Endothelial cell of umbilical vein (primary cell): ENCODE results near the gene OLA1. TPM values are rescaled to one million over a fixed set of nuclear protein-coding genes. Genes with fewer than 3 reads are reported as not detected.

Source experiments
- BruUV-seq: library from RNA; stranded (reverse); fragments of 400-500 nt; replicated peaks from 2 replicates; lab custom pipeline; 2021; lab: Mats Ljungman, UMichigan
- CTCF ChIA-PET: fragments of 300-600, 350-600 bp; sonication (Branson Sonifier 250); formaldehyde crosslinking; loops from one replicate; lab custom pipeline; 2021; ENCODE audit warnings: antibody characterized with exemption, inconsistent platforms; lab: Charles Lee
- POLR2A ChIA-PET: fragments of 300-600, 350-600 bp; sonication (Branson Sonifier 250); formaldehyde crosslinking; loops from one replicate; lab custom pipeline; 2021; ENCODE audit warnings: antibody characterized with exemption, inconsistent platforms; lab: Charles Lee
- DNase-seq: peaks from one replicate; pipeline ENCODE4 v3.0.0-alpha.2; 2011; ENCODE audit warnings: low read depth, low spot score
- FAIRE-seq: peaks from 2 replicates; lab custom pipeline; 2011; peaks lifted over from hg19 to GRCh38; lab: Jason Lieb, UNC
- H2AFZ ChIP-seq: 2 replicates; pipeline ENCODE4 v1.6.0; 2012; ENCODE audit warnings: low read depth, low read length, control low read depth, inconsistent platforms
- H3K27ac ChIP-seq: 2 replicates; pipeline ENCODE4 v1.5.1; 2011; ENCODE audit warnings: low read depth, mild to moderate bottlenecking, control low read depth, low read length, moderate library complexity; ENCODE audit not compliant: insufficient read depth
- H3K27me3 ChIP-seq, 2 experiments: 2 replicates each; pipeline versions ENCODE4 v1.6.0 to v1.6.1; 2011; ENCODE audit warnings: low read length in 2 of 2, mixed read lengths in 1 of 2; ENCODE audit not compliant: control insufficient read depth in 2 of 2, insufficient read depth in 2 of 2
- H3K36me3 ChIP-seq, 2 experiments: 2 replicates in 1 of 2; 3 replicates in 1 of 2; pipeline ENCODE4 v1.5.1; 2011; ENCODE audit warnings: low read length in 2 of 2, mild to moderate bottlenecking in 1 of 2, moderate library complexity in 1 of 2; ENCODE audit not compliant: control insufficient read depth in 2 of 2, insufficient read depth in 2 of 2; ENCODE audit errors: extremely low read depth in 1 of 2
- H3K4me1 ChIP-seq: 3 replicates; pipeline ENCODE4 v1.5.1; 2011; ENCODE audit warnings: mild to moderate bottlenecking, low read length; ENCODE audit not compliant: control insufficient read depth, insufficient read depth; ENCODE audit errors: extremely low read depth
- H3K4me2 ChIP-seq: 2 replicates; pipeline ENCODE4 v1.6.1; 2011; ENCODE audit warnings: low read length, control low read depth, mixed read lengths; ENCODE audit not compliant: insufficient read depth
- H3K4me3 ChIP-seq, 3 experiments: fragments of 200-600 bp in 1 of 3; sonication (generic), shearing (Covaris generic) in 1 of 3; replicated peaks in 1 of 3; 2 replicates each; pipeline ENCODE4 v1.5.1; 2011 to 2016; ENCODE audit warnings: control low read depth in 3 of 3, low read length in 3 of 3, mild to moderate bottlenecking in 2 of 3, inconsistent platforms in 1 of 3, low read depth in 1 of 3, moderate library complexity in 1 of 3; ENCODE audit not compliant: insufficient read depth in 1 of 3
- H3K79me2 ChIP-seq: 2 replicates; pipeline ENCODE4 v1.6.0; 2012; ENCODE audit warnings: low read length, inconsistent platforms; ENCODE audit not compliant: control insufficient read depth, insufficient read depth
- H3K9ac ChIP-seq: replicated peaks from 2 replicates; pipeline ENCODE3; 2011; ENCODE audit warnings: low read length, control low read depth; ENCODE audit not compliant: insufficient read depth; ENCODE audit errors: extremely low read depth
- H3K9me1 ChIP-seq: replicated peaks from 3 replicates; pipeline ENCODE4 v1.6.0; 2011; ENCODE audit warnings: mild to moderate bottlenecking, low read length; ENCODE audit not compliant: control insufficient read depth, insufficient read depth; ENCODE audit errors: extremely low read depth
- H3K9me3 ChIP-seq: replicated peaks from 2 replicates; pipeline ENCODE4 v1.5.1; 2012; ENCODE audit warnings: low read length, inconsistent platforms; ENCODE audit not compliant: control insufficient read depth, insufficient read depth
- H4K20me1 ChIP-seq: replicated peaks from 2 replicates; pipeline ENCODE3; 2011; ENCODE audit warnings: mild to moderate bottlenecking, low read length; ENCODE audit not compliant: control insufficient read depth, insufficient read depth; ENCODE audit errors: extremely low read depth
- EZH2 ChIP-seq: IDR thresholded peaks from 2 replicates; pipeline ENCODE4 v1.6.1; 2012; ENCODE audit warnings: borderline replicate concordance, low read depth, mild to moderate bottlenecking, moderate library complexity, low read length, inconsistent platforms; ENCODE audit not compliant: severe bottlenecking
- FOS ChIP-seq: IDR thresholded peaks from 2 replicates; pipeline ENCODE4 v1.6.1; 2011; ENCODE audit warnings: mild to moderate bottlenecking, low read length, moderate library complexity, borderline replicate concordance; ENCODE audit not compliant: insufficient read depth
- GATA2 ChIP-seq: IDR thresholded peaks from 2 replicates; pipeline ENCODE4 v1.7.0; 2011; ENCODE audit warnings: low read depth, mild to moderate bottlenecking, moderate library complexity, mixed read lengths, low read length; ENCODE audit not compliant: insufficient read length, insufficient read depth
- JUN ChIP-seq: IDR thresholded peaks from 2 replicates; pipeline ENCODE4 v1.6.1; 2011; ENCODE audit warnings: borderline replicate concordance, low read depth; ENCODE audit not compliant: insufficient read length, insufficient read depth
- MYC ChIP-seq: IDR thresholded peaks from one replicate; pipeline ENCODE4 v1.6.1; 2011; ENCODE audit warnings: mild to moderate bottlenecking, low read depth, low read length
- POLR2A ChIP-seq: IDR thresholded peaks from 2 replicates; pipeline ENCODE4 v1.6.1; 2012; ENCODE audit warnings: low read depth, mild to moderate bottlenecking, control low read depth, low read length
- POLR2AphosphoS5 ChIP-seq: IDR thresholded peaks from 2 replicates; pipeline ENCODE4 v1.6.1; 2012; ENCODE audit warnings: low read depth, mild to moderate bottlenecking, control low read depth, low read length, moderate library complexity; ENCODE audit not compliant: insufficient read depth
- dilution Hi-C: fragments of 300-500 bp; cut with MboI; formaldehyde crosslinking; loops from one replicate; pipeline ENCODE4 v1.15.0; 2019; ENCODE audit warnings: low sequenced_read_pairs; ENCODE audit not compliant: extremely low pct_ligation_motif_present
- intact Hi-C: fragments of 100-400 bp; cut with micrococcal nuclease; formaldehyde crosslinking; loops from one replicate; pipeline ENCODE4 v1.10.0; 2022
- polyA plus RNA-seq, 4 experiments: library from polyadenylated mRNA; depleted of rRNA in 3 of 4; stranded (reverse) in 3 of 4; unstranded in 1 of 4; fragments of >200 nt; gene quantifications; 2 replicates each; pipeline versions ENCODE4 v1.2.1 to v1.2.3, GENCODE V29; 2011 to 2012; ENCODE audit warnings: missing spikeins in 1 of 4
- total RNA-seq: library from RNA; stranded (reverse); gene quantifications from 2 replicates; pipeline ENCODE4 v1.2.3, GENCODE V29; 2021
- TF ChIP-seq, protein P1 (sequence below), 2 donors: IDR thresholded peaks; 1 replicate in 1 of 2; 2 replicates in 1 of 2; pipeline ENCODE4 v1.5.1; 2011; ENCODE audit warnings: low read length in 2 of 2, mild to moderate bottlenecking in 2 of 2, moderate library complexity in 2 of 2, control low read depth in 1 of 2, inconsistent platforms in 1 of 2, low read depth in 1 of 2; ENCODE audit not compliant: insufficient read depth in 1 of 2; ENCODE audit errors: extremely low read depth in 1 of 2
- TF ChIP-seq, protein P2 (sequence below): IDR thresholded peaks from 2 replicates; pipeline ENCODE4 v1.6.1; 2011; ENCODE audit not compliant: insufficient read depth, insufficient read length

OLA1 gene
- total and polyA plus RNA-seq, 2 donors (not counting 3 experiments of a cell fraction or from before 2014, with no cell fraction given): 30.6 to 93.9 TPM

DNA sequence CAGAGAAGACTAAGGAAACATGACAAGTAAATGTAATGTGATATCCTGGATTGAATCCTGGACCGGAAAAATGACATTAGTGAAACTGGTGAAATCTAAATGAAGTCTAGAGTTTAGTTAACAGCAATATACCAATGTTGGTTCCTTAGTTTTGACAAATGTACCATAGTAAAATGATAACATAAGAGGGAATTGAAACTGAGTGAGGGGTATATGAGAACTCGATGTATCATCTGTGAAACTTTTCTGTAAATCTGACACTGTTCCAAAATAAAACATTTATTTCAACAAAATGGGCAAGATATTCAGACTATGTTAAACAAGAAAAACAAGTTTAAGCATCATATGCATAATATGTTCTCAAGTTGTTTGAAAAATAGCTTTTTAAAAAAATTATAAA lies 63.8 kb downstream of the OLA1 start:
- no peaks in the 10 kb centered on the region for H3K4me1 ChIP-seq
- H3K4me3 ChIP-seq: no peak overlapping the region
- H3K79me2 ChIP-seq: peaks cover 60% of the 10 kb centered on the region
- TF ChIP-seq EZH2: no peak
- no peak for TF ChIP-seq JUN
- TF ChIP-seq GATA2: no peak
- no peak for TF ChIP-seq POLR2AphosphoS5
- TF ChIP-seq POLR2A: no peak
- TF ChIP-seq MYC: no peak
- no peak for TF ChIP-seq FOS
- TF ChIP-seq, protein P1, sequence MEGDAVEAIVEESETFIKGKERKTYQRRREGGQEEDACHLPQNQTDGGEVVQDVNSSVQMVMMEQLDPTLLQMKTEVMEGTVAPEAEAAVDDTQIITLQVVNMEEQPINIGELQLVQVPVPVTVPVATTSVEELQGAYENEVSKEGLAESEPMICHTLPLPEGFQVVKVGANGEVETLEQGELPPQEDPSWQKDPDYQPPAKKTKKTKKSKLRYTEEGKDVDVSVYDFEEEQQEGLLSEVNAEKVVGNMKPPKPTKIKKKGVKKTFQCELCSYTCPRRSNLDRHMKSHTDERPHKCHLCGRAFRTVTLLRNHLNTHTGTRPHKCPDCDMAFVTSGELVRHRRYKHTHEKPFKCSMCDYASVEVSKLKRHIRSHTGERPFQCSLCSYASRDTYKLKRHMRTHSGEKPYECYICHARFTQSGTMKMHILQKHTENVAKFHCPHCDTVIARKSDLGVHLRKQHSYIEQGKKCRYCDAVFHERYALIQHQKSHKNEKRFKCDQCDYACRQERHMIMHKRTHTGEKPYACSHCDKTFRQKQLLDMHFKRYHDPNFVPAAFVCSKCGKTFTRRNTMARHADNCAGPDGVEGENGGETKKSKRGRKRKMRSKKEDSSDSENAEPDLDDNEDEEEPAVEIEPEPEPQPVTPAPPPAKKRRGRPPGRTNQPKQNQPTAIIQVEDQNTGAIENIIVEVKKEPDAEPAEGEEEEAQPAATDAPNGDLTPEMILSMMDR (IDR thresholded peaks at IDR 0.05; ENCODE audit: extremely low read depth in 1 of 2, insufficient read depth in 1 of 2, low read depth in 1 of 2, low read length in 2 of 2): no peak
- TF ChIP-seq, protein P2, sequence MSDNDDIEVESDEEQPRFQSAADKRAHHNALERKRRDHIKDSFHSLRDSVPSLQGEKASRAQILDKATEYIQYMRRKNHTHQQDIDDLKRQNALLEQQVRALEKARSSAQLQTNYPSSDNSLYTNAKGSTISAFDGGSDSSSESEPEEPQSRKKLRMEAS: no peak
- no peak overlapping the region for H3K27ac ChIP-seq
- no peak overlapping the region for H3K4me2 ChIP-seq
- CTCF ChIA-PET: interaction anchor here (0.5 kb wide), 1 partner anchor 256 kb away, joined by 3 read pairs; no protein-coding TSS in a partner anchor
- dilution Hi-C loops (no loop called here), intact Hi-C loops (no loop called here)
- POLR2A ChIA-PET: no interaction called here
- no peak overlapping the region for H3K9ac ChIP-seq
- H2AFZ ChIP-seq: no peak overlapping the region
- no peaks in the 10 kb centered on the region for H3K27me3 ChIP-seq
- H3K36me3 ChIP-seq: no peaks in the 10 kb centered on the region
- H3K9me3 ChIP-seq: no peaks in the 10 kb centered on the region
- DNase-seq (no peak), FAIRE-seq (no peak)
- no TSS peak for BruUV-seq
- H3K9me1 ChIP-seq: peaks cover 3% of the 10 kb centered on the region
- H4K20me1 ChIP-seq: peaks cover 3% of the 10 kb centered on the region
